ENCODE measurements around the gene GPATCH1.

GRCh38 chr19:33098055-33098534 lies 17.1 kb downstream of the GPATCH1 start:
- TF ChIP-seq, protein P1, sequence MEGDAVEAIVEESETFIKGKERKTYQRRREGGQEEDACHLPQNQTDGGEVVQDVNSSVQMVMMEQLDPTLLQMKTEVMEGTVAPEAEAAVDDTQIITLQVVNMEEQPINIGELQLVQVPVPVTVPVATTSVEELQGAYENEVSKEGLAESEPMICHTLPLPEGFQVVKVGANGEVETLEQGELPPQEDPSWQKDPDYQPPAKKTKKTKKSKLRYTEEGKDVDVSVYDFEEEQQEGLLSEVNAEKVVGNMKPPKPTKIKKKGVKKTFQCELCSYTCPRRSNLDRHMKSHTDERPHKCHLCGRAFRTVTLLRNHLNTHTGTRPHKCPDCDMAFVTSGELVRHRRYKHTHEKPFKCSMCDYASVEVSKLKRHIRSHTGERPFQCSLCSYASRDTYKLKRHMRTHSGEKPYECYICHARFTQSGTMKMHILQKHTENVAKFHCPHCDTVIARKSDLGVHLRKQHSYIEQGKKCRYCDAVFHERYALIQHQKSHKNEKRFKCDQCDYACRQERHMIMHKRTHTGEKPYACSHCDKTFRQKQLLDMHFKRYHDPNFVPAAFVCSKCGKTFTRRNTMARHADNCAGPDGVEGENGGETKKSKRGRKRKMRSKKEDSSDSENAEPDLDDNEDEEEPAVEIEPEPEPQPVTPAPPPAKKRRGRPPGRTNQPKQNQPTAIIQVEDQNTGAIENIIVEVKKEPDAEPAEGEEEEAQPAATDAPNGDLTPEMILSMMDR (IDR thresholded peaks at IDR 0.05; ENCODE audit: low read length): no peak
- no peak for TF ChIP-seq EZH2 (IDR thresholded peaks at IDR 0.05; ENCODE audit: borderline replicate concordance, low read length)
